SKM-1 treated with dmso at 0.1 percent for 144 hours (cell line): ENCODE data around the gene CCL3.
"Not testable (repeated sequence)": the region's sequence is repeated elsewhere in the genome, so short reads cannot be mapped to it uniquely, and the experiment has no call there.

Experiments used
- DNase-seq: peaks from one replicate; lab custom pipeline; 2025; ENCODE audit not compliant: unreplicated experiment; lab: John Stamatoyannopoulos, UW

The CCL3 gene

GRCh38 chr17:36117505-36118382 lies 27.8 kb upstream of the CCL3 start:
- DNase-seq = no peak

- not testable (repeated sequence) for DNase-seq
Measured at GRCh38 chr17:36115649-36115977, 25.7 kb upstream of the CCL3 start.

- not testable (repeated sequence) for DNase-seq
Measured at GRCh38 chr17:36114971-36115648, 25.2 kb upstream of the CCL3 start.

GRCh38 chr17:36113131-36113530 lies 23.2 kb upstream of the CCL3 start:
- not testable (repeated sequence) for DNase-seq

GRCh38 chr17:36112572-36112971 lies 22.6 kb upstream of the CCL3 start:
- no peak for DNase-seq

GRCh38 chr17:36111068-36111490 lies 21.1 kb upstream of the CCL3 start:
- no peak for DNase-seq

- DNase-seq = not testable (repeated sequence)
Measured at GRCh38 chr17:36108265-36108664, 18.3 kb upstream of the CCL3 start.

- no peak for DNase-seq
Measured at GRCh38 chr17:36107660-36108059, 17.7 kb upstream of the CCL3 start.

- no peak for DNase-seq
Measured at GRCh38 chr17:36106493-36106835, 16.5 kb upstream of the CCL3 start.

- DNase-seq = no peak
Measured at GRCh38 chr17:36105781-36106492, 16.0 kb upstream of the CCL3 start.

GRCh38 chr17:36104701-36105181 lies 14.8 kb upstream of the CCL3 start:
- DNase-seq = no peak

- DNase-seq = not testable (repeated sequence)
Measured at GRCh38 chr17:36104246-36104645, 14.3 kb upstream of the CCL3 start.

- DNase-seq = peak; percentile 73
Measured at GRCh38 chr17:36103401-36103975, 13.5 kb upstream of the CCL3 start, which contains the start of gene CCL4. Gene CCL4 (plus strand): TSS chr17:36103827. CDS start chr17:36103906, 79 bp downstream.

- DNase-seq = not testable (repeated sequence)
Measured at GRCh38 chr17:36099004-36099403, 9.1 kb upstream of the CCL3 start.

- peak; percentile 69 for DNase-seq
Measured at GRCh38 chr17:36095992-36096391, 6.0 kb upstream of the CCL3 start.

- peak; percentile 67 for DNase-seq
Measured at GRCh38 chr17:36094746-36095145, 4.8 kb upstream of the CCL3 start.

GRCh38 chr17:36094232-36094631 lies 4.3 kb upstream of the CCL3 start:
- DNase-seq = no peak

- not testable (repeated sequence) for DNase-seq
Measured at GRCh38 chr17:36092715-36093114, 2.8 kb upstream of the CCL3 start.

- DNase-seq = no peak
Measured at GRCh38 chr17:36092230-36092629, 2.3 kb upstream of the CCL3 start.

GRCh38 chr17:36089339-36089865 lies 541 bp downstream of the CCL3 start:
- no peak for DNase-seq
